H1 (cell line): Measurements from ENCODE around the gene ITFG2. TPM values are rescaled to one million over a fixed set of nuclear protein-coding genes. Genes with fewer than 3 reads are reported as not detected.
A peak's percentile ranks its signal among the peaks of the same experiment; 100 is the strongest.

Source experiments
- BCL11A ChIP-seq, 2 experiments: IDR thresholded peaks; one replicate each; pipeline ENCODE4 v1.6.1; 2011; ENCODE audit warnings: low read depth in 2 of 2, low read length in 2 of 2, mild to moderate bottlenecking in 2 of 2
- CHD1 ChIP-seq: IDR thresholded peaks from 2 replicates; pipeline ENCODE4 v1.6.1; 2012; ENCODE audit warnings: low read depth, low read length, improper control_type of control experiment
- CHD2 ChIP-seq: IDR thresholded peaks from 2 replicates; pipeline ENCODE4 v1.6.1; 2012; ENCODE audit warnings: low read length, improper control_type of control experiment
- EGR1 ChIP-seq: IDR thresholded peaks from 2 replicates; pipeline ENCODE4 v1.6.1; 2011; ENCODE audit warnings: low read depth, low read length, borderline replicate concordance
- EP300 ChIP-seq, 2 experiments: IDR thresholded peaks; 1 replicate in 1 of 2; 2 replicates in 1 of 2; pipeline ENCODE4 v1.6.1; 2011 to 2012; ENCODE audit warnings: low read depth in 2 of 2, low read length in 2 of 2, mild to moderate bottlenecking in 2 of 2, borderline replicate concordance in 1 of 2, inconsistent platforms in 1 of 2, moderate library complexity in 1 of 2
- HDAC6 ChIP-seq: IDR thresholded peaks from one replicate; pipeline ENCODE4 v1.7.1; 2012; ENCODE audit warnings: low read depth, mild to moderate bottlenecking, inconsistent platforms, low read length, moderate library complexity
- KDM4A ChIP-seq: IDR thresholded peaks from one replicate; pipeline ENCODE4 v1.7.1; 2012; ENCODE audit warnings: low read depth, mild to moderate bottlenecking, moderate library complexity, low read length, inconsistent platforms; ENCODE audit not compliant: severe bottlenecking
- MAX ChIP-seq: IDR thresholded peaks from 2 replicates; pipeline ENCODE4 v1.6.1; 2012; ENCODE audit warnings: inconsistent platforms
- RBBP5 ChIP-seq: IDR thresholded peaks from 2 replicates; pipeline ENCODE4 v1.7.1; 2012; ENCODE audit warnings: low read depth, mild to moderate bottlenecking, inconsistent platforms, low read length, moderate library complexity, borderline replicate concordance
- RNF2 ChIP-seq: fragments of 200-900, 300-1000 bp; sonication (generic); IDR thresholded peaks from 2 replicates; pipeline ENCODE4 v1.7.1; 2016; ENCODE audit warnings: borderline replicate concordance, low read depth, mild to moderate bottlenecking, antibody characterized with exemption, low read length; ENCODE audit not compliant: poor library complexity, severe bottlenecking; ENCODE audit errors: missing control alignments
- RXRA ChIP-seq: IDR thresholded peaks from 2 replicates; pipeline ENCODE4 v1.6.1; 2011; ENCODE audit warnings: low read depth, mild to moderate bottlenecking, low read length, moderate library complexity; ENCODE audit not compliant: insufficient read depth
- SP1 ChIP-seq: IDR thresholded peaks from 2 replicates; pipeline ENCODE4 v1.6.1; 2011; ENCODE audit warnings: low read depth, low read length
- SUZ12 ChIP-seq: fragments of 200-600 bp; sonication (generic); IDR thresholded peaks from 2 replicates; pipeline ENCODE4 v1.6.1; 2012; ENCODE audit warnings: mild to moderate bottlenecking, inconsistent platforms, low read length, moderate library complexity, mixed read lengths
- TEAD4 ChIP-seq: IDR thresholded peaks from 2 replicates; pipeline ENCODE4 v1.6.1; 2012; ENCODE audit warnings: low read depth, low read length, inconsistent platforms, mixed read lengths
- polyA plus RNA-seq, 7 experiments: library from polyadenylated mRNA; depleted of rRNA in 3 of 7; stranded (reverse) in 5 of 7; unstranded in 2 of 7; fragments of >200 nt in 5 of 7; fragments of 200-250 nt in 2 of 7; gene quantifications; 1 replicate in 5 of 7; 2 replicates in 1 of 7; 4 replicates in 1 of 7; pipeline versions ENCODE4 v1.2.1 to v1.2.3, GENCODE V29; 2011 to 2013; ENCODE audit warnings: missing spikeins in 2 of 7, mixed read lengths in 2 of 7
- total RNA-seq: library from RNA; stranded (reverse); fragmentation: NEBNext Ultra II Directional; extraction: Animal tissue kit (Norgen Biotek cat#: 25700); gene quantifications from 2 replicates; pipeline ENCODE4 v1.2.1, GENCODE V29; 2021
- TF ChIP-seq, protein P1 (sequence below): IDR thresholded peaks from 2 replicates; pipeline ENCODE4 v1.6.1; 2012; ENCODE audit warnings: inconsistent platforms

Gene ITFG2
- total and polyA plus RNA-seq, 2 of the 8 experiments (the other 6 are each of a cell fraction or from before 2014, with no cell fraction given), result 15.0 to 22.9 TPM

GRCh38 chr12:2794736-2795289 lies 17.7 kb upstream of the ITFG2 start, which contains the start of gene FKBP4 (continued):
- TF ChIP-seq CHD2 (no peak), SUZ12 (no peak), EGR1 (0 out of 2 replicates have a peak, but pooled peaks have one; percentile 4), MAX (peak; percentile 92), RNF2 (no peak), BCL11A (IDR thresholded peaks at IDR 0.05; ENCODE audit: low read depth in 2 of 2, low read length in 2 of 2) (no peak), HDAC6 (no peak), RBBP5 (peak; percentile 86; the same call in 1 of the 2 replicates), CHD1 (no peak), EP300 (IDR thresholded peaks at IDR 0.05; ENCODE audit: borderline replicate concordance in 1 of 2, low read depth in 2 of 2, low read length in 2 of 2) (0 out of 3 replicates have a peak, but pooled peaks of 1 of the 2 experiments have one; percentile 18), RXRA (no peak), SP1 (0 out of 2 replicates have a peak, but pooled peaks have one; percentile 50), TEAD4 (no peak), KDM4A (peak; percentile 10)
- TF ChIP-seq, protein P1, sequence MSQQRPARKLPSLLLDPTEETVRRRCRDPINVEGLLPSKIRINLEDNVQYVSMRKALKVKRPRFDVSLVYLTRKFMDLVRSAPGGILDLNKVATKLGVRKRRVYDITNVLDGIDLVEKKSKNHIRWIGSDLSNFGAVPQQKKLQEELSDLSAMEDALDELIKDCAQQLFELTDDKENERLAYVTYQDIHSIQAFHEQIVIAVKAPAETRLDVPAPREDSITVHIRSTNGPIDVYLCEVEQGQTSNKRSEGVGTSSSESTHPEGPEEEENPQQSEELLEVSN, result peak; percentile 64
